ENCODE measurements around the gene LIPC.

GRCh38 chr15:58559904-58560588, 128.3 kb downstream of the LIPC start:
- TF ChIP-seq CTCF (IDR thresholded peaks at IDR 0.05 in 8 of 11, conservative IDR thresholded peaks at IDR 0.05 in 3 of 11) (no peak), POLR2A (IDR thresholded peaks at IDR 0.05) (no peak), POLR2AphosphoS5 (IDR thresholded peaks at IDR 0.05) (no peak)

Data from spleen (tissue), 7 donors.